ENCODE results near the gene ELSPBP1.

The ELSPBP1 gene

GRCh38 chr19:48043675-48044258 is 49.3 kb downstream of the ELSPBP1 start, which contains the start of gene CABP5:
TSS of gene CABP5 (minus strand) at chr19:48044079. CDS start at chr19:48043922, 157 bp downstream.
- H3K4me3 ChIP-seq (ENCODE audit: low read depth, low read length): no peak within 1 kb of the TSS
- TF ChIP-seq CTCF (IDR thresholded peaks at IDR 0.05; ENCODE audit: borderline replicate concordance, insufficient read depth, low read depth, low read length): no peak

DNA sequence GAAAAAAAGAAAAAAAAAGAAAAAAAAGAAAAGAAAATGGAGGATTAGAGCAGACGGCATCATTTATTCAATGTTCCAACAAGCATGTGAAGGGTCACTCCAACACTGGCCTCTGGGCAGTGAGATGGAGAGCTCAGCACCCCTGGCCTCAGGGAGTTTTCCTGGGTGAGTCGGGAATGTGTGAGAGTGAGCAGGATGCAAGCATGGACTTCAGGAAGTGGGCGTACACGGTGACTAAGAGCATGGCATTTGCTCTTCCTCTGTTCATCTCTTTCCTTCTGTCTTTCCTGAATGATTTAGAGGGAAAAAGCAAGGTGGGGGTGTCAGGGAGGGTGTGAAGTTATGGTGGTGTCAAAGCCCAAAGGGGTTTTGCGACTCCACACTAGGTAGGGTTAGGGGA is 50.1 kb downstream of the ELSPBP1 start:
- TF ChIP-seq CTCF (IDR thresholded peaks at IDR 0.05; ENCODE audit: borderline replicate concordance, insufficient read depth, low read depth, low read length): no peak
- H3K4me3 ChIP-seq (ENCODE audit: low read depth, low read length): no peak overlapping the region

DNA sequence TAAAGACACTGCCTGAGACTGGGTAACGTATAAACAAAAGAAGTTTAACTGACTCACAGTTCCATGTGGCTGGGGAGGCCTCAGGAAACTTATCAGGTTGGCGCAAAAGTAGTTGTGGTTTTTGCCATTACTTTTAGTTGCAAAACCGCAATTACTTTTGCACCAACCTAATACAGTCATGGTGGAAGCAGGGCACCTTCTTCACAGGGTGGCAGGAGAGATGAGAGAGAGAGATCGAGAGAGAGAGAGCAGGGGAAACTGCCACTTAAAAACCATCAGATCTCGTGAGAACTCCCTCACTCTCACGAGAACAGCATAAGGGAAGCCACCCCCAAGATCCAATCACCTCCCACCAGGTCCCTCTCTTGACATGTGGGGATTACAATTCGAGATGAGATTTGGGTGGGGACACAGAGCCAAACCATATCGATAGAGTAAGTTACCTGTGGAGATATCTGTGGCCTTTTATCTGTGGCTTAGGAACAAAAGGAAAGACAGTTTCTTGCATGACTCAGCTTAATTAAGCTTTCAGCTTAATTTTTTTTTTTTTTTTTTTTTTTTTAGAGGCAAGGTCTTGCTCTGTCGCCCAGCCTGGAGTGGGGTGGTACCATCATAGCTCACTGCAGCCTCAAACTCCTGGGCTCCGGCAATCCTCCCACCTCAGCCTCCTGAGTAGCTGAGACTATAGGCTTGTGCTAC is 57.1 kb downstream of the ELSPBP1 start:
- TF ChIP-seq CTCF (IDR thresholded peaks at IDR 0.05; ENCODE audit: borderline replicate concordance, insufficient read depth, low read depth, low read length): no peak

GRCh38 chr19:48053076-48053475 is 58.6 kb downstream of the ELSPBP1 start:
- no peak for TF ChIP-seq CTCF (IDR thresholded peaks at IDR 0.05; ENCODE audit: borderline replicate concordance, insufficient read depth, low read depth, low read length)
- H3K4me3 ChIP-seq (ENCODE audit: low read depth, low read length): no peak overlapping the region

More for the DNA sequence above, 57.1 kb downstream of the ELSPBP1 start:
- H3K4me3 ChIP-seq (ENCODE audit: low read depth, low read length): no peak overlapping the region

DNA sequence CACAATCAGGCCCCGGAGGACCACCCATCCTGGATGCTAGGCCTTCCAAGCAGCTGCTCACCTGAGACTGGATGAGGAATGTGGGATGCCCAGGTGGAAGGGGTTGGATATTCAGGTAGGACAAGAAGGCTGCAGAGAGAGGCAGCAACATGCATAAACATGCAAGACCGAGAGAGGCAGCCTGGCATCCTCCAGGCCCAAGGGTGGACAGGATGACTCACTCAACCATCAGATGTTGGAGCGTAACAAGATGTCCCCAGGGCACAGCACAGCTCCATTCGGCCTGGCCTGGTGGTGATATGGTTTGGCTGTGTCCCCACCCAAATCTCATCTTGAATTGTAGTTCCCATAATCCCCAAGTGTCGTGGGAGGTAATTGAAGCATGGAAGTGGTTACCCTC is 59.4 kb downstream of the ELSPBP1 start:
- no peak for TF ChIP-seq CTCF (IDR thresholded peaks at IDR 0.05; ENCODE audit: borderline replicate concordance, insufficient read depth, low read depth, low read length)
- H3K4me3 ChIP-seq (ENCODE audit: low read depth, low read length): no peak overlapping the region

GRCh38 chr19:48059331-48059730 is 64.9 kb downstream of the ELSPBP1 start:
- no peak overlapping the region for H3K4me3 ChIP-seq (ENCODE audit: low read depth, low read length)
- no peak for TF ChIP-seq CTCF (IDR thresholded peaks at IDR 0.05; ENCODE audit: borderline replicate concordance, insufficient read depth, low read depth, low read length)

DNA sequence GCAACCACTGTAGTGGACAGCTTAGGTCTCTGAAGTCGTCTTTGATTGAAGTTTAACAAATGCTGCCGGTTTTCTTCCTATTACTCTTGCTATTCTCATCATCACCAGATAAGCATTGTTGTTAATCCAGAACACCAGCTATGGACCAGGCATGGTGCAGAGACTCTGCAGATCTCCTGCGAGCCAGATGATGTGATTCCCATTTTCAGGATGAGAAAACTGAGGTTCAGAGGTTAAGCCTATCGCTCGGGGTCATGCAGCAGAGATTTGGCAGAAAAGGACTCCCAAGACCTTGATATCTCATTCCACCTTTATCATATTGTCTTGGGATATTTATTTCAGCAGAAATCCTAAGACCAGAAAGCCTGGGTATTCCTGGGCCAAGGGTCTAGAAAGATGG is 65.9 kb downstream of the ELSPBP1 start:
- TF ChIP-seq CTCF (IDR thresholded peaks at IDR 0.05; ENCODE audit: borderline replicate concordance, insufficient read depth, low read depth, low read length): no peak
- H3K4me3 ChIP-seq (ENCODE audit: low read depth, low read length): no peak overlapping the region

Data from GM12875 (cell line).